Measurements from ENCODE around the gene SMOC2.

Gene SMOC2

GRCh38 chr6:168415993-168416530 lies 24.9 kb upstream of the SMOC2 start:
- DNase-seq = no peak

GRCh38 chr6:168416531-168416930 lies 24.5 kb upstream of the SMOC2 start:
- DNase-seq = no peak

GRCh38 chr6:168417191-168417590 lies 23.8 kb upstream of the SMOC2 start:
- no peak for DNase-seq

- no peak for DNase-seq
Observed at GRCh38 chr6:168417679-168418557, 23.1 kb upstream of the SMOC2 start.

- no peak for DNase-seq
Observed at GRCh38 chr6:168418711-168419121, 22.3 kb upstream of the SMOC2 start.

GRCh38 chr6:168419569-168419968 lies 21.4 kb upstream of the SMOC2 start:
- no peak for DNase-seq

GRCh38 chr6:168420084-168420483 lies 20.9 kb upstream of the SMOC2 start:
- DNase-seq = no peak

GRCh38 chr6:168420706-168421105 lies 20.3 kb upstream of the SMOC2 start:
- no peak for DNase-seq

- DNase-seq = no peak
Observed at GRCh38 chr6:168427184-168427583, 13.8 kb upstream of the SMOC2 start.

- DNase-seq = no peak
Observed at GRCh38 chr6:168428052-168428826, 12.7 kb upstream of the SMOC2 start.

GRCh38 chr6:168428863-168429262 lies 12.1 kb upstream of the SMOC2 start:
- DNase-seq = no peak

- no peak for DNase-seq
Observed at GRCh38 chr6:168432196-168432595, 8.8 kb upstream of the SMOC2 start.

- DNase-seq = no peak
Observed at GRCh38 chr6:168433898-168434297, 7.1 kb upstream of the SMOC2 start.

GRCh38 chr6:168434505-168434904 lies 6.5 kb upstream of the SMOC2 start:
- no peak for DNase-seq

GRCh38 chr6:168437751-168438150 lies 3.2 kb upstream of the SMOC2 start:
- no peak for DNase-seq

GRCh38 chr6:168438783-168439520 lies 2.0 kb upstream of the SMOC2 start:
- DNase-seq = no peak

GRCh38 chr6:168439794-168440450 lies 1.1 kb upstream of the SMOC2 start:
- no peak for DNase-seq

GRCh38 chr6:168441434-168442391 lies 729 bp downstream of the SMOC2 start:
- DNase-seq = no peak

- DNase-seq = no peak
Observed at GRCh38 chr6:168442646-168443045, 1.7 kb downstream of the SMOC2 start.

- no peak for DNase-seq
Observed at GRCh38 chr6:168447282-168447681, 6.3 kb downstream of the SMOC2 start.

- no peak for DNase-seq
Observed at GRCh38 chr6:168447700-168448099, 6.7 kb downstream of the SMOC2 start.
